Mesendoderm (in vitro differentiated cells): ENCODE data around the gene TBATA.

Experiments
- DNase-seq: peaks from one replicate; pipeline ENCODE4 v3.0.0; 2013
- H2AK5ac ChIP-seq: 2 replicates; pipeline ENCODE4 v1.6.1; 2013; ENCODE audit warnings: low read length, inconsistent platforms
- H2BK120ac ChIP-seq: 2 replicates; pipeline ENCODE4 v1.6.1; 2013; ENCODE audit warnings: low read depth, mild to moderate bottlenecking, low read length, moderate library complexity, mixed read lengths
- H2BK15ac ChIP-seq: replicated peaks from 2 replicates; pipeline ENCODE4 v1.6.1; 2013; ENCODE audit warnings: low read depth, mild to moderate bottlenecking, moderate library complexity
- H2BK5ac ChIP-seq: 2 replicates; pipeline ENCODE4 v1.6.1; 2013; ENCODE audit warnings: low read length, inconsistent platforms
- H3K18ac ChIP-seq: 2 replicates; pipeline ENCODE4 v1.6.1; 2013; ENCODE audit warnings: mild to moderate bottlenecking, low read length, mixed read lengths
- H3K23ac ChIP-seq: one replicate; pipeline ENCODE4 v1.6.1; 2013; ENCODE audit warnings: low read length
- H3K27ac ChIP-seq: 2 replicates; pipeline ENCODE4 v1.5.1; 2013; ENCODE audit warnings: low read depth, mild to moderate bottlenecking, inconsistent platforms, low read length, moderate library complexity
- H3K27me3 ChIP-seq: 2 replicates; pipeline ENCODE4 v1.6.1; 2013; ENCODE audit warnings: low read length, control low read depth, mild to moderate bottlenecking, inconsistent platforms; ENCODE audit not compliant: insufficient read depth, poor library complexity
- H3K36me3 ChIP-seq: 2 replicates; pipeline ENCODE4 v1.6.1; 2013; ENCODE audit warnings: low read length, inconsistent platforms; ENCODE audit not compliant: control insufficient read depth, insufficient read depth
- H3K4ac ChIP-seq: one replicate; pipeline ENCODE4 v1.6.1; 2013; ENCODE audit warnings: low read depth, mild to moderate bottlenecking, low read length, moderate library complexity
- H3K4me1 ChIP-seq: 2 replicates; pipeline ENCODE4 v1.6.1; 2013; ENCODE audit warnings: low read depth, low read length, inconsistent platforms; ENCODE audit not compliant: control insufficient read depth
- H3K4me2 ChIP-seq: 2 replicates; pipeline ENCODE4 v1.6.1; 2013; ENCODE audit warnings: low read length
- H3K4me3 ChIP-seq: 2 replicates; pipeline ENCODE4 v1.5.1; 2013; ENCODE audit warnings: mild to moderate bottlenecking, low read length
- H3K56ac ChIP-seq: one replicate; pipeline ENCODE4 v1.6.1; 2013; ENCODE audit warnings: low read length
- H3K79me1 ChIP-seq: 2 replicates; pipeline ENCODE4 v1.6.1; 2013; ENCODE audit warnings: low read length, inconsistent platforms
- H3K79me2 ChIP-seq: 2 replicates; pipeline ENCODE4 v1.6.1; 2013; ENCODE audit warnings: mild to moderate bottlenecking, low read length; ENCODE audit not compliant: control insufficient read depth, insufficient read depth
- H3K9ac ChIP-seq: 2 replicates; pipeline ENCODE4 v1.6.1; 2013; ENCODE audit warnings: low read length, inconsistent platforms
- H4K5ac ChIP-seq: one replicate; pipeline ENCODE4 v1.6.1; 2013; ENCODE audit warnings: low read length
- H4K8ac ChIP-seq: one replicate; pipeline ENCODE4 v1.6.1; 2013; ENCODE audit warnings: low read depth, mild to moderate bottlenecking, control low read depth, low read length, moderate library complexity
- WGBS: extraction: QIAGEN DNeasy Blood & Tissue Kit; methylation state at CpG from one replicate; pipeline ENCODE4 v1.1.7; 2013; ENCODE audit warnings: low lambda C conversion rate, missing lambda C conversion rate; ENCODE audit not compliant: insufficient coverage; ENCODE audit errors: extremely low coverage; 5-methylcytosine and 5-hydroxymethylcytosine counted together

TBATA gene

GRCh38 chr10:70797840-70798239, 12.7 kb upstream of the TBATA start:
- Histone ChIP-seq H3K27ac (no peak overlapping the region), H3K36me3 (no peaks in the 10 kb centered on the region), H3K4me2 (no peak overlapping the region), H2AK5ac (no peak overlapping the region), H3K9ac (no peak overlapping the region), H3K4me1 (no peaks in the 10 kb centered on the region), H3K56ac (no peak overlapping the region), H3K18ac (no peak overlapping the region), H3K23ac (no peak overlapping the region), H3K27me3 (no peaks in the 10 kb centered on the region), H4K5ac (no peak overlapping the region), H2BK5ac (no peak overlapping the region), H3K4me3 (no peak overlapping the region), H3K4ac (no peak overlapping the region), H3K79me1 (no peaks in the 10 kb centered on the region), H3K79me2 (no peaks in the 10 kb centered on the region), H4K8ac (no peak overlapping the region), H2BK15ac (no peak overlapping the region), H2BK120ac (no peak overlapping the region)
- no peak for DNase-seq
- no CpG with 5 or more reads among the region's 7 CpGs for WGBS

GRCh38 chr10:70795613-70796012, 10.4 kb upstream of the TBATA start:
- Histone ChIP-seq H2AK5ac (no peak overlapping the region), H3K56ac (no peak overlapping the region), H3K23ac (no peak overlapping the region), H3K4me2 (no peak overlapping the region), H3K4me1 (no peaks in the 10 kb centered on the region), H3K9ac (no peak overlapping the region), H4K8ac (no peak overlapping the region), H2BK120ac (no peak overlapping the region), H3K79me1 (no peaks in the 10 kb centered on the region), H3K36me3 (no peaks in the 10 kb centered on the region), H3K27ac (no peak overlapping the region), H2BK15ac (no peak overlapping the region), H3K4me3 (no peak overlapping the region), H3K4ac (no peak overlapping the region), H4K5ac (no peak overlapping the region), H3K27me3 (no peaks in the 10 kb centered on the region), H2BK5ac (no peak overlapping the region), H3K18ac (no peak overlapping the region), H3K79me2 (no peaks in the 10 kb centered on the region)
- DNase-seq = no peak
- WGBS = no CpG with 5 or more reads among the region's 1 CpG

- H3K4me3 ChIP-seq = no peak overlapping the region
- no peak overlapping the region for H3K9ac ChIP-seq
- H3K79me2 ChIP-seq = no peaks in the 10 kb centered on the region
- H3K27me3 ChIP-seq = no peaks in the 10 kb centered on the region
- H2BK120ac ChIP-seq = no peak overlapping the region
- no CpG with 5 or more reads among the region's 5 CpGs for WGBS
- H3K36me3 ChIP-seq = no peaks in the 10 kb centered on the region
- no peak overlapping the region for H4K8ac ChIP-seq
- no peak overlapping the region for H2AK5ac ChIP-seq
- H3K4me1 ChIP-seq = no peaks in the 10 kb centered on the region
- H3K56ac ChIP-seq = no peak overlapping the region
- H3K18ac ChIP-seq = no peak overlapping the region
- no peak overlapping the region for H2BK15ac ChIP-seq
- H4K5ac ChIP-seq = no peak overlapping the region
- H3K23ac ChIP-seq = no peak overlapping the region
- no peak overlapping the region for H3K27ac ChIP-seq
- no peak overlapping the region for H3K4me2 ChIP-seq
- DNase-seq = no peak
- no peaks in the 10 kb centered on the region for H3K79me1 ChIP-seq
- H3K4ac ChIP-seq = no peak overlapping the region
- no peak overlapping the region for H2BK5ac ChIP-seq
These were observed 6.3 kb upstream of the TBATA start for GRCh38 chr10:70791386-70792039.

GRCh38 chr10:70786799-70787415, 1.7 kb upstream of the TBATA start:
- no peak for DNase-seq
- Histone ChIP-seq H3K56ac (no peak overlapping the region), H3K36me3 (no peaks in the 10 kb centered on the region), H2AK5ac (no peak overlapping the region), H4K8ac (no peak overlapping the region), H3K4ac (no peak overlapping the region), H3K9ac (no peak overlapping the region), H2BK15ac (no peak overlapping the region), H3K4me2 (no peak overlapping the region), H3K79me1 (no peaks in the 10 kb centered on the region), H2BK5ac (no peak overlapping the region), H3K27ac (no peak overlapping the region), H3K27me3 (no peaks in the 10 kb centered on the region), H3K79me2 (no peaks in the 10 kb centered on the region), H3K23ac (no peak overlapping the region), H4K5ac (no peak overlapping the region), H3K4me1 (no peaks in the 10 kb centered on the region), H2BK120ac (no peak overlapping the region), H3K4me3 (no peak overlapping the region), H3K18ac (no peak overlapping the region)
- WGBS = no CpG with 5 or more reads among the region's 5 CpGs

GRCh38 chr10:70784471-70784870, 706 bp downstream of the TBATA start:
- no CpG with 5 or more reads among the region's 2 CpGs for WGBS
- no peaks in the 10 kb centered on the region for H3K4me1 ChIP-seq
- no peaks in the 10 kb centered on the region for H3K79me2 ChIP-seq
- H3K79me1 ChIP-seq = no peaks in the 10 kb centered on the region
- H2BK5ac ChIP-seq = no peak overlapping the region
- no peak overlapping the region for H3K27ac ChIP-seq
- H3K18ac ChIP-seq = no peak overlapping the region
- H3K27me3 ChIP-seq = no peaks in the 10 kb centered on the region
- no peak overlapping the region for H3K23ac ChIP-seq
- no peak overlapping the region for H3K56ac ChIP-seq
- no peak overlapping the region for H3K4ac ChIP-seq
- no peaks in the 10 kb centered on the region for H3K36me3 ChIP-seq
- H2BK120ac ChIP-seq = no peak overlapping the region
- DNase-seq = peak; percentile 51
- no peak overlapping the region for H3K9ac ChIP-seq
- no peak overlapping the region for H4K5ac ChIP-seq
- no peak overlapping the region for H3K4me3 ChIP-seq
- no peak overlapping the region for H4K8ac ChIP-seq
- no peak overlapping the region for H3K4me2 ChIP-seq
- no peak overlapping the region for H2AK5ac ChIP-seq
- no peak overlapping the region for H2BK15ac ChIP-seq

- Histone ChIP-seq H2BK15ac (no peak overlapping the region), H4K8ac (no peak overlapping the region), H2BK5ac (no peak overlapping the region), H3K4me1 (no peaks in the 10 kb centered on the region), H3K27me3 (no peaks in the 10 kb centered on the region), H4K5ac (no peak overlapping the region), H2AK5ac (no peak overlapping the region), H3K4me3 (no peak overlapping the region), H3K36me3 (no peaks in the 10 kb centered on the region), H3K27ac (no peak overlapping the region), H3K79me2 (no peaks in the 10 kb centered on the region), H3K23ac (no peak overlapping the region), H3K18ac (no peak overlapping the region), H3K4me2 (no peak overlapping the region), H3K4ac (no peak overlapping the region), H3K79me1 (no peaks in the 10 kb centered on the region), H3K56ac (no peak overlapping the region), H2BK120ac (no peak overlapping the region), H3K9ac (no peak overlapping the region)
- DNase-seq = no peak
- no CpG with 5 or more reads among the region's 5 CpGs for WGBS
These were observed 1.2 kb downstream of the TBATA start for GRCh38 chr10:70784016-70784415.
